Neural progenitor cell (in vitro differentiated cells): Measurements from ENCODE around the gene USP9X. TPM values are rescaled to one million over a fixed set of nuclear protein-coding genes. Genes with fewer than 3 reads are reported as not detected.
"Not testable (repeated sequence)": the region's sequence is repeated elsewhere in the genome, so short reads cannot be mapped to it uniquely, and the experiment has no call there.

ENCODE experiments used
- DNase-seq: peaks from one replicate; pipeline ENCODE4 v3.0.0-alpha.2; 2016; ENCODE audit warnings: low spot score
- H2AFZ ChIP-seq: fragments of 200-600 bp; sonication (generic); replicated peaks from 2 replicates; pipeline ENCODE4 v1.6.1; 2016; ENCODE audit warnings: antibody characterized with exemption
- H3F3A ChIP-seq: fragments of 200-600 bp; sonication (generic); 2 replicates; pipeline ENCODE4 v1.6.1; 2016; ENCODE audit warnings: antibody characterized with exemption, low read depth
- H3K27ac ChIP-seq: fragments of 200-600 bp; sonication (generic); 2 replicates; pipeline ENCODE4 v1.5.1; 2016; ENCODE audit warnings: mild to moderate bottlenecking
- H3K27me3 ChIP-seq: fragments of 200-600 bp; sonication (generic); 2 replicates; pipeline ENCODE4 v1.6.1; 2016; ENCODE audit warnings: mild to moderate bottlenecking, moderate library complexity
- H3K36me3 ChIP-seq: fragments of 200-600 bp; sonication (generic); 2 replicates; pipeline ENCODE4 v1.5.1; 2016
- H3K4me1 ChIP-seq: fragments of 200-600 bp; sonication (generic); 2 replicates; pipeline ENCODE4 v1.6.1; 2016; ENCODE audit warnings: mixed run types
- H3K4me2 ChIP-seq: fragments of 200-600 bp; sonication (generic); 2 replicates; pipeline ENCODE4 v1.6.1; 2016
- H3K4me3 ChIP-seq: fragments of 200-600 bp; sonication (generic); 2 replicates; pipeline ENCODE4 v1.5.1; 2016
- H3K79me2 ChIP-seq: fragments of 200-600 bp; sonication (generic); 2 replicates; pipeline ENCODE4 v1.6.1; 2016; ENCODE audit warnings: low read depth
- H3K9ac ChIP-seq: fragments of 200-600 bp; sonication (generic); 2 replicates; pipeline ENCODE4 v1.6.1; 2016
- H3K9me3 ChIP-seq: fragments of 200-600 bp; sonication (generic); 2 replicates; pipeline ENCODE4 v1.5.1; 2016; ENCODE audit warnings: low read depth
- H4K20me1 ChIP-seq: fragments of 200-600 bp; sonication (generic); 2 replicates; pipeline ENCODE4 v1.6.1; 2016; ENCODE audit warnings: low read depth
- H3K27ac Mint-ChIP-seq: 3 replicates; pipeline ENCODE4 v1.8.0; 2021; ENCODE audit warnings: mixed read lengths
- H3K27me3 Mint-ChIP-seq: 2 replicates; pipeline ENCODE4 v1.8.0; 2022; ENCODE audit warnings: low read depth, mild to moderate bottlenecking, inconsistent platforms, moderate library complexity, mixed read lengths; ENCODE audit not compliant: insufficient read depth
- H3K36me3 Mint-ChIP-seq: 3 replicates; pipeline ENCODE4 v1.8.0; 2021; ENCODE audit warnings: mixed read lengths
- H3K4me1 Mint-ChIP-seq: 3 replicates; pipeline ENCODE4 v1.8.0; 2021; ENCODE audit warnings: mixed read lengths
- H3K4me3 Mint-ChIP-seq: 3 replicates; pipeline ENCODE4 v1.8.0; 2021; ENCODE audit warnings: mild to moderate bottlenecking, moderate library complexity, mixed read lengths
- H3K9me3 Mint-ChIP-seq: 3 replicates; pipeline ENCODE4 v1.8.0; 2020; ENCODE audit warnings: mixed read lengths
- CTCF ChIP-seq: fragments of 200-600 bp; sonication (generic); IDR thresholded peaks from 2 replicates; pipeline ENCODE4 v1.5.1; 2017; ENCODE audit warnings: antibody characterized with exemption, mild to moderate bottlenecking
- EZH2 ChIP-seq: fragments of 200-600 bp; sonication (generic); IDR thresholded peaks from 2 replicates; pipeline ENCODE4 v1.6.1; 2017; ENCODE audit warnings: antibody characterized with exemption, mild to moderate bottlenecking, moderate library complexity
- EZH2phosphoT487 ChIP-seq: fragments of 200-600 bp; sonication (generic); IDR thresholded peaks from 2 replicates; pipeline ENCODE4 v1.6.1; 2017; ENCODE audit warnings: antibody characterized with exemption
- total RNA-seq: library from RNA; depleted of rRNA; stranded (reverse); fragments of >200 nt; gene quantifications from 2 replicates; pipeline ENCODE4 v1.2.3, GENCODE V29; 2015; ENCODE audit warnings: low replicate concordance

Gene USP9X
- total RNA-seq, 1 donor from 2014 or later = 115 TPM

- H3K4me1 Mint-ChIP-seq = no peaks in the 10 kb centered on the region
Measured at GRCh38 chrX:41148553-41148952, 63.3 kb downstream of the USP9X start.

GRCh38 chrX:41150043-41150442, 64.8 kb downstream of the USP9X start:
- Histone ChIP-seq H3K9ac (no peak overlapping the region), H2AFZ (no peak overlapping the region), H3K4me3 (no peak overlapping the region), H3K27ac (no peak overlapping the region), H3K9me3 (no peaks in the 10 kb centered on the region), H3K79me2 (peaks cover 7% of the 10 kb centered on the region), H3K4me2 (no peak overlapping the region), H3K4me1 (no peaks in the 10 kb centered on the region), H3F3A (no peaks in the 10 kb centered on the region), H3K36me3 (peaks cover 17% of the 10 kb centered on the region), H3K27me3 (no peaks in the 10 kb centered on the region), H4K20me1 (no peaks in the 10 kb centered on the region)
- Mint-ChIP-seq H3K36me3 (peaks cover 13% of the 10 kb centered on the region), H3K27ac (no peak overlapping the region), H3K4me3 (no peak overlapping the region), H3K27me3 (no peaks in the 10 kb centered on the region), H3K4me1 (no peaks in the 10 kb centered on the region), H3K9me3 (no peaks in the 10 kb centered on the region)
- TF ChIP-seq EZH2 (no peak), EZH2phosphoT487 (no peak), CTCF (no peak)
- DNase-seq = no peak

More at GRCh38 chrX:41148553-41148952, 63.3 kb downstream of the USP9X start:
- Histone ChIP-seq H3F3A (no peaks in the 10 kb centered on the region), H3K27ac (no peak overlapping the region), H3K4me2 (no peak overlapping the region), H3K9me3 (no peaks in the 10 kb centered on the region), H4K20me1 (no peaks in the 10 kb centered on the region), H3K9ac (no peak overlapping the region), H3K4me1 (no peaks in the 10 kb centered on the region), H3K4me3 (no peak overlapping the region), H3K36me3 (peaks cover 18% of the 10 kb centered on the region), H3K79me2 (peaks cover 7% of the 10 kb centered on the region), H2AFZ (no peak overlapping the region), H3K27me3 (no peaks in the 10 kb centered on the region)
- Mint-ChIP-seq H3K4me3 (no peak overlapping the region), H3K27ac (no peak overlapping the region), H3K9me3 (no peaks in the 10 kb centered on the region), H3K27me3 (no peaks in the 10 kb centered on the region), H3K36me3 (peaks cover 12% of the 10 kb centered on the region)
- no peak for DNase-seq
- no peak for TF ChIP-seq EZH2
- no peak for TF ChIP-seq EZH2phosphoT487
- no peak for TF ChIP-seq CTCF

- not testable (repeated sequence) for H3K4me3 ChIP-seq, H3K4me1 ChIP-seq, H3K4me1 Mint-ChIP-seq, H3K27ac Mint-ChIP-seq, H3K27me3 Mint-ChIP-seq, H3K4me2 ChIP-seq, H3K27ac ChIP-seq, H3K4me3 Mint-ChIP-seq, H3K9me3 ChIP-seq, H2AFZ ChIP-seq, H3F3A ChIP-seq, H3K9me3 Mint-ChIP-seq, H3K9ac ChIP-seq, H3K79me2 ChIP-seq, H3K27me3 ChIP-seq, H4K20me1 ChIP-seq, DNase-seq
- H3K36me3 ChIP-seq = peaks cover 24% of the 10 kb centered on the region
- H3K36me3 Mint-ChIP-seq = peaks cover 13% of the 10 kb centered on the region
Measured at GRCh38 chrX:41151726-41152125, 66.5 kb downstream of the USP9X start.

- Mint-ChIP-seq H3K36me3 (peaks cover 9% of the 10 kb centered on the region), H3K4me1 (no peaks in the 10 kb centered on the region), H3K27ac (no peak overlapping the region), H3K27me3 (no peaks in the 10 kb centered on the region), H3K9me3 (no peaks in the 10 kb centered on the region), H3K4me3 (no peak overlapping the region)
- TF ChIP-seq CTCF (no peak), EZH2 (no peak), EZH2phosphoT487 (no peak)
- Histone ChIP-seq H3K27me3 (no peaks in the 10 kb centered on the region), H3K79me2 (no peaks in the 10 kb centered on the region), H4K20me1 (no peaks in the 10 kb centered on the region), H3K9ac (no peak overlapping the region), H3K27ac (no peak overlapping the region), H3K4me1 (no peaks in the 10 kb centered on the region), H3K4me3 (no peak overlapping the region), H3F3A (no peaks in the 10 kb centered on the region), H2AFZ (no peak overlapping the region), H3K4me2 (no peak overlapping the region), H3K9me3 (no peaks in the 10 kb centered on the region), H3K36me3 (peaks cover 25% of the 10 kb centered on the region)
- no peak for DNase-seq
Measured at GRCh38 chrX:41152221-41152620, 67.0 kb downstream of the USP9X start.
